ENCODE data around the gene DYNLRB1. TPM values are rescaled to one million over a fixed set of nuclear protein-coding genes. Genes with fewer than 3 reads are reported as not detected.

The DYNLRB1 gene
- total and polyA plus RNA-seq, 10 of the 15 experiments (the other 5 are each of a cell fraction or from before 2014, with no cell fraction given), result 87.9 to 313 (median 153) TPM

DNA sequence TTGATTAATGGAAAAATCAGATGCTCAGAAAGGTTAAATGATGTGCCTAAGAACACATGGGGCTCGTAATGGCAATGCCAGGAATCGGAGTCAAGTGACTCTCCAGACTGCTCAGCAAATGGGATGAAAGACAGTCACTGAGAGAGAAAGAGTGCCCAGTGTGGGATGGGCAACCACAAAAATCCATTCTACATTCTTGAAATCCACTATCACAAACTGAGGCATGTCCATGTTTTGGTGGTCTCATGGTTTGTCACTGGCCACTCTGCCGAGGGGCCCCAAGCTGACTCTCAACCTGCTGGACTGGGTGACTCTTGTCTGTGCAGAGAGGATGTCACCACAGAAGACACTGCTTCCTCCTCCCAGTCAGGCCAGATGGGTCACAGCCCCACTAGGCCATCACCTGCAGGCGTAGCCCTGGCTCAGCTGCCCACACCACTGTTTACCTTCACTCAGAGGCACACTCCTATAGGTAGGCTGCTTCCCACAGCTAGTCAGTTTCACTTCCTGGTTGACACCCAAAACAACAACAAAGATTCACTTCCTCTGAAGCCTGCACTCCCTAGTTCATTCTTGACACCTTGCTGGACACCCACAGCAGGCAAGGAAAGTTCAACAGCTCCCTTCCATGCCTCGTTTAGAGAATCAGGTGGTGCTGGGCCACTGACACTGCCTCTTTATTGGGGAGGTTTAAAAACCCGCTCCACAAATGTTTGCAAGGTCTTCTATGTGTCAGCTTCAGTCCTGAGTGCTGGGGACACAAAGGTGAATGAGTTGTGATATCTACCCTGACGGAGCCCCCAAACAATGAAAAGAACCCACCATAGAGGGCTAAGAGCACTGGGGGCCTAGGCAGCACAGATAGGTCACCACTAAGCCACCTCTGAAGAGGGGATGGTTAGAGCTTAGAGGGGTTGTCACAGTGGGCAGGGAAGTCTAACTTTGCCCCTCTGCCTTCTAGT lies 64.0 kb downstream of the DYNLRB1 start:
- BruUV-seq (replicated peaks), result no TSS peak
- 58% methylated on average over 7 of the region's 7 CpGs for WGBS (ENCODE audit: insufficient coverage, insufficient replicate concordance, low lambda C conversion rate, missing lambda C conversion rate)
- ChIA-PET RAD21 (ENCODE audit: unreplicated experiment) (interaction anchor here (2.3 kb wide), 1 partner anchor 190 kb away, joined by 8 read pairs; no protein-coding TSS in a partner anchor), POLR2A (interaction anchor here (0.9 to 1.4 kb wide), 2 partner anchors 12 to 65 kb away, joined by 3 to 4 read pairs; no protein-coding TSS in a partner anchor), CTCF (interaction anchor here (1.0 to 1.8 kb wide), 4 partner anchors 18 to 190 kb away, joined by 3 to 9 read pairs (median 6); no protein-coding TSS in a partner anchor), SMC1A (ENCODE audit: uncharacterized antibody, unreplicated experiment) (interaction anchor here (0.5 to 1.3 kb wide), 2 partner anchors 93 to 123 kb away, joined by 3 to 5 read pairs; partner anchors contain the start of gene TP53INP2)
- Histone ChIP-seq H3K4me3 (no peak overlapping the region), H3K27ac (ENCODE audit: control insufficient read depth, insufficient read depth) (peak overlapping the region; percentile 50), H2AFZ (ENCODE audit: control insufficient read depth, low read depth, low read length) (no peak overlapping the region; the same call in 1 of the 2 replicates), H4K20me1 (ENCODE audit: control insufficient read depth, insufficient read depth) (no peaks in the 10 kb centered on the region), H3K4me2 (ENCODE audit: control insufficient read depth, insufficient read depth) (no peak overlapping the region), H3K27me3 (replicated peaks in 1 of 2; ENCODE audit: control insufficient read depth in 2 of 2, insufficient read depth in 2 of 2, low read length in 1 of 2) (no peaks in the 10 kb centered on the region), H3K9me3 (replicated peaks; ENCODE audit: control insufficient read depth, insufficient read depth, low read length) (no peaks in the 10 kb centered on the region; the same call in 2 of the 3 replicates), H3K9ac (ENCODE audit: control insufficient read depth, insufficient read depth, low read length) (no peak overlapping the region), H3K79me2 (ENCODE audit: control insufficient read depth, insufficient read depth, low read length) (no peaks in the 10 kb centered on the region), H3K4me1 (ENCODE audit: control insufficient read depth, insufficient read depth, low read length) (peaks cover 13% of the 10 kb centered on the region), H3K36me3 (ENCODE audit: control insufficient read depth in 2 of 2, insufficient read depth in 2 of 2, low read length in 1 of 2) (peaks cover 2 to 11% of the 10 kb centered on the region in 2 experiments; a peak in 3 of 4 replicates)
- in situ Hi-C loops (cut with MboI), result no loop called here
- intact Hi-C loops (cut with micrococcal nuclease; ENCODE audit: unreplicated experiment), result no loop called here
- DNase-seq (ENCODE audit: low read depth, low spot score), result peak; percentile 67
- peak; percentile 88 for ATAC-seq
- FAIRE-seq, result peak; percentile 94
- TF ChIP-seq STAT1 (conservative IDR thresholded peaks at IDR 0.05), result no peak
- peak in 1 of 2 experiments; percentile 53; a peak in 2 of 4 replicates for TF ChIP-seq IKZF2 (IDR thresholded peaks at IDR 0.05)
- peak; percentile 37; the same call in 1 of the 2 replicates for TF ChIP-seq DPF2 (IDR thresholded peaks at IDR 0.05)
- no peak for TF ChIP-seq SRF (IDR thresholded peaks at IDR 0.05; ENCODE audit: low read depth in 2 of 2, low read length in 2 of 2)
- no peak for TF ChIP-seq YY1 (IDR thresholded peaks at IDR 0.05; ENCODE audit: low read depth, low read length)
- TF ChIP-seq MYC (IDR thresholded peaks at IDR 0.05; ENCODE audit: insufficient read depth, insufficient read length, insufficient replicate concordance, low read length, severe bottlenecking), result no peak
- no peak for TF ChIP-seq GATAD2B (conservative IDR thresholded peaks at IDR 0.05; ENCODE audit: low read depth)
- no peak for TF ChIP-seq NR2C1 (IDR thresholded peaks at IDR 0.05)
- TF ChIP-seq PKNOX1 (IDR thresholded peaks at IDR 0.05), result no peak
- TF ChIP-seq CEBPB (IDR thresholded peaks at IDR 0.05; ENCODE audit: borderline replicate concordance in 1 of 2, low read depth in 2 of 2, low read length in 2 of 2), result no peak
- TF ChIP-seq EZH2 (IDR thresholded peaks at IDR 0.05; ENCODE audit: borderline replicate concordance, control insufficient read depth, low read depth, low read length), result no peak
- TF ChIP-seq TCF7 (IDR thresholded peaks at IDR 0.05; ENCODE audit: borderline replicate concordance), result no peak
- no peak for TF ChIP-seq RBBP5 (conservative IDR thresholded peaks at IDR 0.05)
- no peak for TF ChIP-seq POLR2AphosphoS5 (IDR thresholded peaks at IDR 0.05; ENCODE audit: low read length)
- no peak for TF ChIP-seq RCOR1 (conservative IDR thresholded peaks at IDR 0.05; ENCODE audit: low read depth, low read length)
- TF ChIP-seq GABPA (IDR thresholded peaks at IDR 0.05; ENCODE audit: low read depth), result no peak
- no peak for TF ChIP-seq PAX5 (IDR thresholded peaks at IDR 0.05; ENCODE audit: borderline replicate concordance, low read depth, low read length)
- TF ChIP-seq ZBED1 (IDR thresholded peaks at IDR 0.05; ENCODE audit: borderline replicate concordance), result no peak
- TF ChIP-seq BCL11A (IDR thresholded peaks at IDR 0.05; ENCODE audit: low read depth, low read length), result no peak
- no peak for TF ChIP-seq STAT3 (IDR thresholded peaks at IDR 0.05; ENCODE audit: low read depth, low read length)
- TF ChIP-seq NBN (IDR thresholded peaks at IDR 0.05), result 0 out of 2 replicates have a peak, but pooled peaks have one; percentile 38
- TF ChIP-seq RELA (IDR thresholded peaks at IDR 0.05; ENCODE audit: borderline replicate concordance, partially characterized antibody), result no peak
- TF ChIP-seq NR2F1 (conservative IDR thresholded peaks at IDR 0.05), result no peak
